ENCODE results near the gene FRG2C.
"Not testable (repeated sequence)": the region's sequence is repeated elsewhere in the genome, so short reads cannot be mapped to it uniquely, and the experiment has no call there.

The FRG2C gene

DNA sequence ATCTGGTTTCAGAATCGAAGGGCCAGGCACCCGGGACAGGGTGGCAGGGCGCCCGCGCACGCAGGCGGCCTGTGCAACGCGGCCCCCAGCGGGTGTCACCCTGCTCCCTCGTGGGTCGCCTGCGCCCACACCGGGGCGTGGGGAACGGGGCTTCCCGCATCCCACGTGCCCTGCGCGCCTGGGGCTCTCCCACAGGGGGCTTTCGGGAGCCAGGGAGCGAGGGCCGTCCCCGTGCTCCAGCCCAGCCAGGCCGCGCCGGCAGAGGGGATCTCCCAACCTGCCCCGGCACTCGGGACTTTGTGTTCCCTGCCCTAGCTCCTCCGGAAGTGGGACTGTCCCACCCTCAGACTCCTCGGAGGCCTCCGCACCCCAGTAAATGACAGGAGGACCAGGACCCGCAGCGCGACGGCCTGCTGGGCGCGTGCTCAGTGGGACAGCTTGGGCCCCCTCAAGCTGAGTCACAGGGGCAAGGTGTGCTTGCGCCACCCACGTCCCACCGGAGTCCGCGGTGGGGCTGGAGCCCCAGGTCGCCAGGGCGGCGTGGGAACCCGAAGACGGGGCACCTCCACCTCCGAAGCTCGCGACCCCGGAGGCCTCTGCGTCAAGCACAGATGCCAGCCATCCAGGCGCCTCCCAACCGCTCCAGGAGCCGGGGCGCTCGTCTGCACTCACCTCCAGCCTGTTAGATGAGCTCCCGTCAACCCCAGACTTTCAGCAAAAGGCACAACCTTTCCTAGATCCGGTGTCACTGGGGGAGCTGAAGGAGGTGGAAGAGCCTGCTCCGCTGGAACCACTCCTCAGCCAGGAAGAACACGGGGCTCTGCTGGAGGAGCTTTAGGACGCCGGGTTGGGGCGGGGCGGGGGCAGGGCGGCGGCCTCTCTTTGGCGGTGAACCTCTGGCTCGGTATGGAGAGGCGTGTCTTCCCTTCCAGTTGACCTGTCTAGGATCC lies 5.5 kb downstream of the FRG2C start:
- DNase-seq (ENCODE audit: low read depth in 2 of 2) = not testable (repeated sequence)

DNA sequence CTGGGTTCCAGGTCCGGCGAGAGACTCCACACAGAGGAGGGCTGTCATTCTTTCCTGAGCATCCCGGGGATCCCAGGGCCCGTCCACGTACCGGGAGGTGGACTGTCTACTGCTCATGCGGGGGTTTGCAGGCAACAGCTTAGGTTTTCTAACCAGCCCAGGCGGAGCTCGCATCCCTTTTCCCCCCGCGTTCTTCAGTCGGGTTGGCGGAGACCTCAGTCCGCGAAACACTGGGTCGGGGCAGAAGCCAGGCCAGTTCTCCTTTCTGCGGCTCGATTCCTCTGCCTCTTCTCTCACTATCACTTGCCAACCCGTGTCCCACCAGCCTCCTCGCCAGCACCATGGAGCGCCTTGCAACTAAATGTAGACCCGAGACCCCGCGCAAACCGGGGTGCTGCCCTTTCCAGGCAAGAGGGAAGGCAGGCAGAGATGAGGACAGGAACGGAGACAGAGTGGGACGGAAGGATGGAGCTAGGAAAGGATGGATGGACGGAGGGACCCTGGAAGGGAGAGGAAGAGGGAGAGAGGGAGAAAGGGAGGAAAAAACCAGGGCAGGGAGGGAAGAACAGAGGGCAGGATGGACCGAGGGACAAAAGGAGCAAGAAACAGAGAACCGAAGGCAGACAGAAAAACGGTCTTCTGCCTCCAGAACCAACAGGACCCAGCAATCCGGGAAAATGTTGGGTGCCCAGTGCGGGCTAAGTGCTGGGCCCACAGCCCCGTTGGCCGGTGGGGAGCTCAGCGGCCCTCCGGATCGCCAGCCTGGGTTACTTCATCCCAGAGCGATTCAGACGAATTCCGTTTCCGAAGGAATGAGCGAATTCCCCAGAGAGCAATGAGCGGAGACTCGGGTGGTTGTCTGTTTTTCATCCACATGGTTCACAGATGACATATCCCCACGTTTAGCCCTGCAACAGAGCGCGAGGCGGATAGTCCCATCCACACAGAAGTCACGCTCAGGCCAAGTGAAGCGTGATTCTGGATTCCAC lies 6.5 kb downstream of the FRG2C start:
- not testable (repeated sequence) for DNase-seq (ENCODE audit: low read depth in 2 of 2)

DNA sequence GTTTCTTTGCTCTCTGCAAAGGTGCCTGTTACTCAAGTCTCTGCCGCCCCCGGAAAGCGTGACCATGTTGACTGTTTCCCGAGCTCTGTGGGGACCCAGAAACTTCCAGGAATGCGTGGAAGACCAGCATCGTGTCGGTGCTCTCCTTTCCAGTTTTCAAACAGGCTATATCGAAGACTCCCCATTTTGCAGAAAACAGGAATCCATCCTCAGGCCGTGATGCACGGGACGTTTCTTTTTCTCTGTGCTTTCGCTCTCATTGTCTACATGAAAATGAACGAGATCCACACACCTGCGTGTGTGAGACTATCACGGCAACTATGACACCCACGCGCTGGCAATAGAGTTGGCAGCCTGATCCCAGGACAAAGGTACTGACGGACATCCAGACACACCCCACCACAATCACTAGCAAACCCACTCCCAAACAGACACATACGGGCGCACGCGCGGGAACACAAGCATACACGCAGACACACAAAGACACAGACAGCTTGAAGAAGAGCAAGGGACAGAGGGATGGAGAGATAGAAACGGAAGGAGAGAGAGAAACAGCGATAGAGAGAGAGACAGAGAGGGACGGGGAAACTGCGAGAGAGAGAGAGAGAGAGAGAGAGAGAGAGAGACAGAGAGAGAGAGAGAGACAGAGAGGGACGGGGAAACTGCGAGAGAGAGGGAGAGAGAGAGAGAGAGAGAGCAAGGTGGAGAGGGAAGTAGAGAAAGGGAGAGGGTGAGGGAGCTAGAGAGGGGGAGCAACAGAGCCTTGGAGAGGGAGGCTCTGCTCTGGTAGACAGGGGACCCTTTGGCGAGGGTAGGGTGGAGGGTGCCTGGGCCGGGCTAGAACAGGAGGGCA lies 7.4 kb downstream of the FRG2C start:
- DNase-seq (ENCODE audit: low read depth in 2 of 2) = not testable (repeated sequence)

DNA sequence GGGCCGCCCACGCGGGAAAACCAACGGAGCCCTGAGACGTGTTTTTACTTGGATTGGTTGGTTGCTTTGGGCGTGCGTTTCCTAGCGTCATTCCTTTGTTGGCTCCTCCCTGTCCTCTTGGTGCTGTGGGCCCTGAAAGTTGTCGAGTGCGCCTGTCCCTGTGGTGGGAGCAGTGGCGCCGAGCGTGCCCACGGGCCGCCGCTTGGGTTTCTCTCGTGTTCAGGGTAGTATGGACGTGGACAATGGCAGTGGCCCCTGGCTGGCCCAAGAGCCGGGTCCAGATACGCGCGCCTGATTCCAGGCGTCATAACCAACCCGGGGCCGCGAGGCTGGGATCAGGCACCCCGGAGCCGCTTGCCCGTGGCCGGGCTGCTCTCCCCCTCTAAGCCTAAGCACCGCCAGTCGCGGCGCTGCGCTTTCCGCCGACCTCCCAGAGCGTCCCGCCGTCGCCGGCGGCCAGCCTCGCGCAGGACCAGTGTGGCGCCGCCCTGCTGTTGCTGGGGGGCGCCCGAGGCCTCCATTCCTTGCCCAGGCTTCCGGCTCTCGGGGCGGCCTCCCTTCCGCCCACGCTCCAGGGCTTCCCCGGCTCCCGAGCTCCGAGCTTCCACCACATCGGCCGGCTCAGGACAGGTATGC lies 8.1 kb downstream of the FRG2C start:
- DNase-seq (ENCODE audit: low read depth in 2 of 2) = not testable (repeated sequence)

DNA sequence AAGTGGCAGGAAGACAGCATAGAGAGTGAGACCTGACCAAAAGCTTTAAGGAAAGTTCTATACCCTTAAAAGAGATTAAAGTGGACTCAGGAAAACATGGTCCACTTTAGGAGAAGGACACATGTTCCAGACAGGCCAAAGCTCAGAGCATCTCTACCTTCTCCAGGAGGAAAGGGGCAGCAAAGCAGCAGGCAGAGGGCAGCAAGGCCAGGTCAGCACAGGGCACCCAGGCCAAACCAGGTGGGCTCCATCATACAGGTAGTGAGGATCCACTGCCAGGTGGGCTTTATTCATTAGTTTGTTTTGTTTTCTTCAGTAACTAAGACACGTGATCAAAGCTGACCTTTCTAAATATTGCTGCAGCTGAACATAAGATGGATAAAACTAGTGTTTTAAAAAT lies 19.8 kb downstream of the FRG2C start:
- DNase-seq (ENCODE audit: low read depth in 2 of 2) = not testable (repeated sequence)

GRCh38 chr3:75687323-75687722 lies 23.2 kb downstream of the FRG2C start:
- DNase-seq (ENCODE audit: low read depth in 2 of 2) = no peak

DNA sequence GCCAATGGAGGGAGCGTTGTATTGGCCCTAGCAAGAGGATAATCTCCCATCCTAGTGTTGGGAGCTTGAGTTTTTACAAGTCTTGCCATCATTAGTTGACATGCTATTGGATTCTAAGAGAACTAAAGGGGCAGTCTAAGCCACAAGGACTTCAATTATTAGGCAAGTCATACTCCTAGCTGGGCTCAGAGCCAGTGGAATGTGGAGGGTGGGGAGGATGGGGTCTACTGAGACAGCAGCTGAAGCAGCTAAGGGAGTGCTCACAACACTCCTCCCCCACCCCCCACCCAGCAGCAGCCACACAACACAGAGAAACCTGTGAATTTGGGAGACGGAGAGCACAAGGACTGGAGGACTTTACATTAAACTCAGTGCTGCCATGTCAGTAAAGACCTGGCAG lies 27.9 kb downstream of the FRG2C start:
- DNase-seq (ENCODE audit: low read depth in 2 of 2) = no peak

Measured in stimulated activated CD4-positive, alpha-beta T cell treated with anti-CD3 and anti-CD28 coated beads, Interleukin-15, amount 100 ng/mL, for 48 hours (primary cell).